Lower lobe of right lung (tissue), 2 donors: ENCODE data around the gene CDH1. TPM values are rescaled to one million over a fixed set of nuclear protein-coding genes. Genes with fewer than 3 reads are reported as not detected.

Experiments
- ATAC-seq, 2 donors: fragments of 200-7000 bp; cut with Tn5 transposase; one replicate each; pipeline ENCODE4 v1.9.1; 2020 to 2022; ENCODE audit warnings: mild to moderate bottlenecking in 2 of 2, moderate library complexity in 2 of 2
- DNase-seq: peaks from one replicate; pipeline ENCODE4 v3.0.0-alpha.2; 2020
- H3K27ac ChIP-seq: fragments of 200-600 bp; one replicate; pipeline ENCODE4 v1.8.0; 2022
- H3K27me3 ChIP-seq: fragments of 200-600 bp; one replicate; pipeline ENCODE4 v1.8.0; 2022; ENCODE audit warnings: low read depth
- H3K36me3 ChIP-seq: fragments of 200-600 bp; one replicate; pipeline ENCODE4 v1.8.0; 2022; ENCODE audit warnings: mild to moderate bottlenecking
- H3K4me1 ChIP-seq: fragments of 200-600 bp; one replicate; pipeline ENCODE4 v1.8.0; 2022
- H3K4me3 ChIP-seq: fragments of 200-600 bp; one replicate; pipeline ENCODE4 v1.8.0; 2022; ENCODE audit warnings: mild to moderate bottlenecking
- H3K9me3 ChIP-seq: fragments of 200-600 bp; one replicate; pipeline ENCODE4 v1.8.0; 2022
- intact Hi-C: fragments of 100-400 bp; cut with DNase I; formaldehyde crosslinking; loops from one replicate; pipeline ENCODE4 v1.11.0; 2022
- total RNA-seq: library from RNA; stranded (reverse); fragmentation: NEBNext Ultra II Directional; extraction: Animal tissue kit (Norgen Biotek cat#: 25700); gene quantifications from one replicate; pipeline ENCODE4 v1.2.1, GENCODE V29; 2021
- TF ChIP-seq, protein P1 (sequence below): fragments of 200-600 bp; IDR thresholded peaks from one replicate; pipeline ENCODE4 v1.8.0; 2022; ENCODE audit warnings: antibody characterized with exemption, mild to moderate bottlenecking
- donor health status: DM: no; HTN: yes; CAD: no; lungs with severe emphysema.

The CDH1 gene
- total RNA-seq, 1 donor from 2014 or later, result 127 TPM

- H3K27me3 ChIP-seq, result no peaks in the 10 kb centered on the region
- ATAC-seq, result no peak
- TF ChIP-seq, protein P1, sequence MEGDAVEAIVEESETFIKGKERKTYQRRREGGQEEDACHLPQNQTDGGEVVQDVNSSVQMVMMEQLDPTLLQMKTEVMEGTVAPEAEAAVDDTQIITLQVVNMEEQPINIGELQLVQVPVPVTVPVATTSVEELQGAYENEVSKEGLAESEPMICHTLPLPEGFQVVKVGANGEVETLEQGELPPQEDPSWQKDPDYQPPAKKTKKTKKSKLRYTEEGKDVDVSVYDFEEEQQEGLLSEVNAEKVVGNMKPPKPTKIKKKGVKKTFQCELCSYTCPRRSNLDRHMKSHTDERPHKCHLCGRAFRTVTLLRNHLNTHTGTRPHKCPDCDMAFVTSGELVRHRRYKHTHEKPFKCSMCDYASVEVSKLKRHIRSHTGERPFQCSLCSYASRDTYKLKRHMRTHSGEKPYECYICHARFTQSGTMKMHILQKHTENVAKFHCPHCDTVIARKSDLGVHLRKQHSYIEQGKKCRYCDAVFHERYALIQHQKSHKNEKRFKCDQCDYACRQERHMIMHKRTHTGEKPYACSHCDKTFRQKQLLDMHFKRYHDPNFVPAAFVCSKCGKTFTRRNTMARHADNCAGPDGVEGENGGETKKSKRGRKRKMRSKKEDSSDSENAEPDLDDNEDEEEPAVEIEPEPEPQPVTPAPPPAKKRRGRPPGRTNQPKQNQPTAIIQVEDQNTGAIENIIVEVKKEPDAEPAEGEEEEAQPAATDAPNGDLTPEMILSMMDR, result no peak
- peaks cover 8% of the 10 kb centered on the region for H3K4me1 ChIP-seq
- H3K27ac ChIP-seq, result no peak overlapping the region
- H3K9me3 ChIP-seq, result no peaks in the 10 kb centered on the region
- no peaks in the 10 kb centered on the region for H3K36me3 ChIP-seq
- no peak for DNase-seq
- intact Hi-C loops, result no loop called here
- no peak overlapping the region for H3K4me3 ChIP-seq
Observed at GRCh38 chr16:68752602-68753001, 15.5 kb downstream of the CDH1 start.

GRCh38 chr16:68754084-68754792 lies 17.1 kb downstream of the CDH1 start:
- no peak for ATAC-seq
- Histone ChIP-seq H3K36me3 (no peaks in the 10 kb centered on the region), H3K27me3 (no peaks in the 10 kb centered on the region), H3K4me1 (peaks cover 8% of the 10 kb centered on the region), H3K27ac (peak overlapping the region; percentile 73), H3K9me3 (no peaks in the 10 kb centered on the region), H3K4me3 (no peak overlapping the region)
- DNase-seq, result no peak
- intact Hi-C loops, result no loop called here
- TF ChIP-seq, protein P1, result no peak

DNA sequence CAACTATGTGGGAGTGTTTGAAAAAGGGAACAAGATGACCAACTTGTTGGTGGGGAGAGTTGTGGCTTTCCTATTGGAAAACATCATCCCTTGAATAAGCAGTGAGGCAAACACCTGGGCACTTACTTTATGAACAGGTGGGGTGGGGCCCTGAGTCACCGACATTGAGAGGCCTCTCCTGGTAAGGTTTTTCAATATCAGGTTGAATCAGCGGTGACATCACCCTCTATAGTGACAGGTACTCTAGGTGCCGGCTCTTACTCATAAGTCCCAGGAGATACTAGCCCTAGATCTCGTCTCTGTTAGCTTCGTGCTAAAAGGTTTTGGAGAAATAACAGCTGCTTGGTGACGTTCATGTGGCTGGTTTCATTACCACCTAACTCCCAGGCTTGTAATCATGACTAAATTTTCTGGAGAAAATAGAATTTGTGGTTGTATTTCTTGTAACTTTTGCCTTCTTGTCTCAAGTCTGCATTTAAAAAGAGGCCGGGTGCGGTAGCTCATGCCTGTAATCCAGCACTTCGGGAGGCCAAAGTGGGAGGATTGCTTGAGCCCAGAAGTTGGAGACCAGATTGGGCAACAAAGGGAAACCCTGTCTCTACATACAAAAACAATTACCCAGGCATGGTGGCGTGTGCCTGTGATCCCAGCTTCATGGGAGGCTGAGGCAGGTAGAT lies 19.3 kb downstream of the CDH1 start:
- no peak overlapping the region for H3K4me3 ChIP-seq
- DNase-seq (peak; percentile 81), ATAC-seq (peak; percentile 93)
- H3K27me3 ChIP-seq, result no peaks in the 10 kb centered on the region
- H3K27ac ChIP-seq, result peak overlapping the region; percentile 73
- TF ChIP-seq, protein P1, result no peak
- no peaks in the 10 kb centered on the region for H3K36me3 ChIP-seq
- H3K9me3 ChIP-seq, result no peaks in the 10 kb centered on the region
- intact Hi-C loops, result no loop called here
- H3K4me1 ChIP-seq, result peaks cover 6% of the 10 kb centered on the region

- intact Hi-C loops, result no loop called here
- ATAC-seq (no peak), DNase-seq (no peak)
- H3K27ac ChIP-seq, result peak overlapping the region; percentile 62
- H3K4me1 ChIP-seq, result peaks cover 6% of the 10 kb centered on the region
- H3K36me3 ChIP-seq, result no peaks in the 10 kb centered on the region
- no peak overlapping the region for H3K4me3 ChIP-seq
- no peaks in the 10 kb centered on the region for H3K9me3 ChIP-seq
- TF ChIP-seq, protein P1, result no peak
- H3K27me3 ChIP-seq, result no peaks in the 10 kb centered on the region
Observed at GRCh38 chr16:68757625-68757935, 20.5 kb downstream of the CDH1 start.

DNA sequence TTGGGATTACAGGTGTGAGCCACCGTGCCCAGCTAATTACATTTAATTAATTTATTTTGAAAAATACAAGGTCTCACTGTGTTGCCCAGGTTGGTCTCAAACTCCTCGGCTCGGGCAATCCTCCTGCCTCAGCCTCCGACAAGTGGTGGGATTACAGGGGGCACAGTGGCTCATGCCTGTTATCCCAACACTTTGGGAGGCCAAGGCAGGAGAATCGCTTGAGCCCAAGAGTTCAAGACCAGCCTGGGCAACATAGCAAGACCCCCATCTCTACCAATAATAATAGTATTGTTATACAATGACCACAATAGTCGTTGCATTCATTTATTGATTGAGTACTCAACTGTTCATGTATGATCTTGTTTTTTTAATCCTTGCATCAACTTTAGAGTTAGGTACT lies 22.0 kb downstream of the CDH1 start:
- intact Hi-C loops, result no loop called here
- no peak overlapping the region for H3K4me3 ChIP-seq
- no peak for DNase-seq
- no peaks in the 10 kb centered on the region for H3K36me3 ChIP-seq
- no peak for ATAC-seq
- H3K27me3 ChIP-seq, result no peaks in the 10 kb centered on the region
- peaks cover 6% of the 10 kb centered on the region for H3K4me1 ChIP-seq
- no peak overlapping the region for H3K27ac ChIP-seq
- H3K9me3 ChIP-seq, result no peaks in the 10 kb centered on the region
- TF ChIP-seq, protein P1, result no peak
